GM12878 (cell line): ENCODE results near the gene P2RY1. TPM values are rescaled to one million over a fixed set of nuclear protein-coding genes. Genes with fewer than 3 reads are reported as not detected.

Experiments
- ATAC-seq: fragments of 200-7000 bp; cut with Tn5 transposase; 3 replicates; pipeline ENCODE4 v1.9.1; 2020; ENCODE audit warnings: mild to moderate bottlenecking, moderate library complexity
- BruUV-seq: library from RNA; stranded (reverse); fragments of 400-500 nt; replicated peaks from 2 replicates; lab custom pipeline; 2021; lab: Mats Ljungman, UMichigan
- CTCF ChIA-PET: fragments of 300-600 bp; sonication (Branson Sonifier 250); formaldehyde crosslinking; extraction: SDS; loops from one replicate; lab custom pipeline; 2021; ENCODE audit warnings: inconsistent platforms; lab: Yijun Ruan, JAX
- POLR2A ChIA-PET: fragments of 350-600 bp; formaldehyde crosslinking; extraction: SDS; loops from one replicate; lab custom pipeline; 2021; ENCODE audit warnings: inconsistent platforms; lab: Charles Lee
- RAD21 ChIA-PET: fragments of 300-600 bp; sonication (Branson Sonifier 250); formaldehyde crosslinking; loops from one replicate; lab custom pipeline; 2023; ENCODE audit warnings: antibody characterized with exemption; ENCODE audit not compliant: unreplicated experiment; lab: Charles Lee
- SMC1A ChIA-PET: fragments of 300-600 bp; sonication (Branson Sonifier 250); formaldehyde crosslinking; loops from one replicate; lab custom pipeline; 2023; ENCODE audit not compliant: unreplicated experiment, uncharacterized antibody; lab: Charles Lee
- DNase-seq: peaks from one replicate; pipeline ENCODE4 v3.0.0-alpha.2; 2011; ENCODE audit warnings: low read depth, low spot score
- FAIRE-seq: peaks from 3 replicates; lab custom pipeline; 2011; peaks lifted over from hg19 to GRCh38; lab: Jason Lieb, UNC
- H2AFZ ChIP-seq: 2 replicates; pipeline ENCODE4 v1.6.0; 2011; ENCODE audit warnings: low read depth, low read length, control low read depth; ENCODE audit not compliant: control insufficient read depth
- H3K27ac ChIP-seq: 2 replicates; pipeline ENCODE4 v1.5.1; 2011; ENCODE audit warnings: control low read depth; ENCODE audit not compliant: control insufficient read depth, insufficient read depth
- H3K27me3 ChIP-seq, 2 experiments: replicated peaks in 1 of 2; 2 replicates each; pipeline versions ENCODE4 v1.6.0 to v1.6.1; 2011; ENCODE audit warnings: low read length in 1 of 2; ENCODE audit not compliant: control insufficient read depth in 2 of 2, insufficient read depth in 2 of 2
- H3K36me3 ChIP-seq, 2 experiments: 2 replicates each; pipeline ENCODE4 v1.5.1; 2011; ENCODE audit warnings: low read length in 1 of 2; ENCODE audit not compliant: control insufficient read depth in 2 of 2, insufficient read depth in 2 of 2
- H3K4me1 ChIP-seq: 2 replicates; pipeline ENCODE4 v1.6.1; 2011; ENCODE audit warnings: mild to moderate bottlenecking, low read length, moderate library complexity, mixed read lengths; ENCODE audit not compliant: control insufficient read depth, insufficient read depth
- H3K4me2 ChIP-seq: 2 replicates; pipeline ENCODE4 v1.6.0; 2011; ENCODE audit warnings: control low read depth; ENCODE audit not compliant: control insufficient read depth, insufficient read depth
- H3K4me3 ChIP-seq: fragments of 200-600 bp; sonication (generic); 2 replicates; pipeline ENCODE4 v1.5.1; 2016
- H3K79me2 ChIP-seq: 2 replicates; pipeline ENCODE4 v1.6.0; 2011; ENCODE audit warnings: low read length; ENCODE audit not compliant: control insufficient read depth, insufficient read depth
- H3K9ac ChIP-seq: 2 replicates; pipeline ENCODE4 v1.8.0; 2011; ENCODE audit warnings: low read length, control low read depth, mixed read lengths; ENCODE audit not compliant: control insufficient read depth, insufficient read depth
- H3K9me3 ChIP-seq: replicated peaks from 3 replicates; pipeline ENCODE4 v1.5.1; 2011; ENCODE audit warnings: mild to moderate bottlenecking, low read length; ENCODE audit not compliant: control insufficient read depth, insufficient read depth
- H4K20me1 ChIP-seq: 2 replicates; pipeline ENCODE4 v1.6.0; 2011; ENCODE audit not compliant: control insufficient read depth, insufficient read depth
- HCFC1 ChIP-seq: fragments of 150-350 bp; IDR thresholded peaks from 2 replicates; pipeline ENCODE4 v1.6.1; 2014; ENCODE audit warnings: low read length
- RAD21 ChIP-seq: IDR thresholded peaks from 2 replicates; pipeline ENCODE4 v1.6.1; 2011; ENCODE audit warnings: mild to moderate bottlenecking, low read depth, low read length, moderate library complexity; ENCODE audit not compliant: insufficient read depth
- WGBS: methylation state at CpG from one replicate; pipeline ENCODE4 v1.1.6; 2016; ENCODE audit warnings: low lambda C conversion rate; ENCODE audit not compliant: insufficient replicate concordance, insufficient coverage; ENCODE audit errors: missing lambda C conversion rate; 5-methylcytosine and 5-hydroxymethylcytosine counted together
- in situ Hi-C: fragments of 300-500 bp; cut with MboI; formaldehyde crosslinking; loops from 9 replicates; pipeline ENCODE4 v1.14.3; 2018; ENCODE audit warnings: mixed read lengths
- intact Hi-C: fragments of 100-400 bp; cut with micrococcal nuclease; formaldehyde crosslinking; loops from one replicate; pipeline ENCODE4 v1.14.2; 2022; ENCODE audit not compliant: unreplicated experiment
- polyA plus RNA-seq, 11 experiments: library from polyadenylated mRNA; depleted of rRNA in 4 of 11; unstranded in 6 of 11; stranded (reverse) in 5 of 11; fragments of >200 nt; fragmentation: Nextera tagmentation in 4 of 11; fragmentation: Illumina TruSeq in 1 of 11; extraction: Ambion mirVana in 4 of 11; extraction: Trizol in 1 of 11; gene quantifications; 1 replicate in 1 of 11; 2 replicates in 10 of 11; pipeline versions ENCODE4 v1.2.1 to v1.2.3, GENCODE V29; 2011 to 2016; ENCODE audit warnings: inconsistent platforms in 2 of 11, missing spikeins in 2 of 11, low read depth in 1 of 11
- total RNA-seq, 4 experiments: library from RNA; depleted of rRNA in 3 of 4; stranded (reverse); fragments of >200 nt in 3 of 4; fragmentation: Illumina TruSeq in 1 of 4; extraction: Trizol in 1 of 4; gene quantifications; 2 replicates each; pipeline versions ENCODE4 v1.2.1 to v1.2.3, GENCODE V29; 2013 to 2021
- TF ChIP-seq, protein P1 (sequence below): fragments of 450-650 bp; IDR thresholded peaks from 2 replicates; pipeline ENCODE4 v1.6.1; 2016; ENCODE audit warnings: mild to moderate bottlenecking, moderate library complexity, borderline replicate concordance

P2RY1 gene
- total and polyA plus RNA-seq, 10 of the 15 experiments (the other 5 are each of a cell fraction or from before 2014, with no cell fraction given) = 0.01 to 3.4 (median 1.9) TPM

DNA sequence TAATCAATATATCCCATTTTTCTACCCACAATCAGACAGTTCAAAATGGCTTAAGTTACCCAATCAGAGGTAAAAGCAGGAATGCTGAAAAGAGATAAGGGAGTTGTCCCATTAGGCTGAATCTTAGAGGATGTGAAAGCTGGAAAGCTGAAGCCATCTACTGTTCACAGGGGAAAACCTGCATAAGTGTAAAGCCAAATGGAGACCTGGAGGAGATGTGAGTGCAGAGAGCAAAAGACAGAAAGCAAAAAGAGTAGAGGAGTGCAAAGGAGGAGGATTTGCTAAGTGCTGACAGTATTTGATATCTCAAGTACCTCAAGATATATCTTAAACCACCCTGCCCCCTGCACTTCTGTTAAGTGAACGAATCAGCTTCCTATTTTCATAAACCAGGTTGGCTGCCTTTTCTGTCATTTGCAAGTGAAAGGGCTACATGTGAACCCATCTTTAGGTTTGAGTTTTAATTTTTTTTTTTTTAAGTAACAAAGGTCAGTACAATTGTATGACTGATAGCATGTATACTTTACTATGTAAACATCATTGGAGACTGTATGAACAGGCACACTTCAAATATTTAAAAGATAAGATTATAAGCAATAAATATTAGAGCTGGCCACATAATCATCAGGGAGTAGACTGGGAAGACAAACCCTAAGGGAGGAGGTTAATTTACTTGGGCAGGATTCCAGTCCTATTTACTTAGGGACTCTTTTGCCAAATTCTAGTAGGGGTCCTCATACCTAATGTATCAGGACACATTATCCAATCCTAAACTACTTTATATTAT is 22.8 kb upstream of the P2RY1 start:
- WGBS = 67% methylated on average over 1 of the region's 1 CpG
- H3K9ac ChIP-seq = no peak overlapping the region
- no peak overlapping the region for H3K4me3 ChIP-seq
- BruUV-seq = no TSS peak
- in situ Hi-C loops = no loop called here
- H3K9me3 ChIP-seq = no peaks in the 10 kb centered on the region; the same call in 2 of the 3 replicates
- H3K36me3 ChIP-seq = no peaks in the 10 kb centered on the region
- SMC1A ChIA-PET = interaction anchor here (0.6 kb wide), 1 partner anchor 52 kb away, joined by 3 read pairs; no protein-coding TSS in a partner anchor
- RAD21 ChIA-PET = no interaction called here
- no peak overlapping the region for H3K4me2 ChIP-seq
- ATAC-seq (no peak), DNase-seq (no peak), FAIRE-seq (no peak)
- no peaks in the 10 kb centered on the region for H3K27me3 ChIP-seq
- CTCF ChIA-PET = interaction anchor here (0.7 kb wide), 1 partner anchor 910 kb away, joined by 4 read pairs; no protein-coding TSS in a partner anchor
- POLR2A ChIA-PET = no interaction called here
- no peaks in the 10 kb centered on the region for H4K20me1 ChIP-seq
- H3K79me2 ChIP-seq = no peaks in the 10 kb centered on the region
- peak overlapping the region; percentile 23; the same call in 1 of the 2 replicates for H2AFZ ChIP-seq
- intact Hi-C loops = no loop called here
- TF ChIP-seq HCFC1 = no peak
- TF ChIP-seq RAD21 = peak; percentile 29; the same call in 1 of the 2 replicates
- TF ChIP-seq, protein P1, sequence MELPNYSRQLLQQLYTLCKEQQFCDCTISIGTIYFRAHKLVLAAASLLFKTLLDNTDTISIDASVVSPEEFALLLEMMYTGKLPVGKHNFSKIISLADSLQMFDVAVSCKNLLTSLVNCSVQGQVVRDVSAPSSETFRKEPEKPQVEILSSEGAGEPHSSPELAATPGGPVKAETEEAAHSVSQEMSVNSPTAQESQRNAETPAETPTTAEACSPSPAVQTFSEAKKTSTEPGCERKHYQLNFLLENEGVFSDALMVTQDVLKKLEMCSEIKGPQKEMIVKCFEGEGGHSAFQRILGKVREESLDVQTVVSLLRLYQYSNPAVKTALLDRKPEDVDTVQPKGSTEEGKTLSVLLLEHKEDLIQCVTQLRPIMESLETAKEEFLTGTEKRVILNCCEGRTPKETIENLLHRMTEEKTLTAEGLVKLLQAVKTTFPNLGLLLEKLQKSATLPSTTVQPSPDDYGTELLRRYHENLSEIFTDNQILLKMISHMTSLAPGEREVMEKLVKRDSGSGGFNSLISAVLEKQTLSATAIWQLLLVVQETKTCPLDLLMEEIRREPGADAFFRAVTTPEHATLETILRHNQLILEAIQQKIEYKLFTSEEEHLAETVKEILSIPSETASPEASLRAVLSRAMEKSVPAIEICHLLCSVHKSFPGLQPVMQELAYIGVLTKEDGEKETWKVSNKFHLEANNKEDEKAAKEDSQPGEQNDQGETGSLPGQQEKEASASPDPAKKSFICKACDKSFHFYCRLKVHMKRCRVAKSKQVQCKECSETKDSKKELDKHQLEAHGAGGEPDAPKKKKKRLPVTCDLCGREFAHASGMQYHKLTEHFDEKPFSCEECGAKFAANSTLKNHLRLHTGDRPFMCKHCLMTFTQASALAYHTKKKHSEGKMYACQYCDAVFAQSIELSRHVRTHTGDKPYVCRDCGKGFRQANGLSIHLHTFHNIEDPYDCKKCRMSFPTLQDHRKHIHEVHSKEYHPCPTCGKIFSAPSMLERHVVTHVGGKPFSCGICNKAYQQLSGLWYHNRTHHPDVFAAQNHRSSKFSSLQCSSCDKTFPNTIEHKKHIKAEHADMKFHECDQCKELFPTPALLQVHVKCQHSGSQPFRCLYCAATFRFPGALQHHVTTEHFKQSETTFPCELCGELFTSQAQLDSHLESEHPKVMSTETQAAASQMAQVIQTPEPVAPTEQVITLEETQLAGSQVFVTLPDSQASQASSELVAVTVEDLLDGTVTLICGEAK = no peak
- H3K4me1 ChIP-seq = 0 out of 2 replicates have a peak, but pooled peaks cover 1% of the 10 kb centered on the region
- H3K27ac ChIP-seq = no peak overlapping the region
